Amygdala (tissue), 56 donors: ENCODE results near the gene ELMO1.

ENCODE experiments used
- DNase-seq, 56 donors: peaks; one replicate each; lab custom pipeline; 2025; lab: John Stamatoyannopoulos, UW

ELMO1 gene

DNA sequence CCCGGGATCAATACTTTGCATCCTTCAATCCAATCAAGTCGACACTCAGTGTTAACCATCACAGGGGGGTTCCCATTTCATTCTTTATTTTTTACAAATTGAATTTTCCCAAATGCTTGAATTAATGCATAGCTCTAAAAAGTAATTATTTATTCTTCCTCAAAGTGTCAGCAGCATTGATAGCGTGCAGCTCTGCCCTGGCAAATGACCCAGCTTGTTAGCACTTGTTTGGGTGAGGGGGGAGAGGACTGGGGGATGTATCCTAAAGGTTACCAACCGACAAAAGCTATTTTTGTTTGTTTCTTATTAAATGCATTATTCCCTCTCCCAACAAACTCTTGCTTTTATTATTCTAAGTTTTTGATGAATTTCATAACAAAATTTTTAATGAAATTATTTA, 27.0 kb upstream of the ELMO1 start:
- no peak for DNase-seq

GRCh38 chr7:37471619-37472018, 23.0 kb upstream of the ELMO1 start:
- no peak for DNase-seq

GRCh38 chr7:37467002-37467401, 18.3 kb upstream of the ELMO1 start:
- DNase-seq, result no peak

GRCh38 chr7:37462138-37462537, 13.5 kb upstream of the ELMO1 start:
- DNase-seq, result no peak

- DNase-seq, result no peak
Measured at GRCh38 chr7:37455081-37455480, 6.4 kb upstream of the ELMO1 start.

DNA sequence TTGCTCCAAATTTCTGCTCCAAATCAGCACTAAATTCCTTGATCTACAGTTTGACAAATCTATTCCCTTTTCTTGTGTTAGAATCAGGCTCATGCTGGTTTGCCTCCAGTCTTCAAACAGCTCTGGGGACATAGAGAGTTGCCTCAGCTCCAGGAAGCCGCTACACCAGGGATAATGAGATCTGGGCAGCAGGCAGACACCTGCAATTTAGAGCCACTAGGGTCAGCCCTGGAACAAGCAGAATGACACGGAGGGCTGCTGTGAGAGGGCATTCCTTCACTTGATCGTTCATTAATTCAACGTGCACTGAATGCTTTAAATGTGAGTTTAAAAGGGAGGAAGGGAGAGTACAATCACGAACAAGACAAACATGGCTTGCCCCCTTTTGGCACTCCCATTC, 3.7 kb upstream of the ELMO1 start:
- no peak for DNase-seq

DNA sequence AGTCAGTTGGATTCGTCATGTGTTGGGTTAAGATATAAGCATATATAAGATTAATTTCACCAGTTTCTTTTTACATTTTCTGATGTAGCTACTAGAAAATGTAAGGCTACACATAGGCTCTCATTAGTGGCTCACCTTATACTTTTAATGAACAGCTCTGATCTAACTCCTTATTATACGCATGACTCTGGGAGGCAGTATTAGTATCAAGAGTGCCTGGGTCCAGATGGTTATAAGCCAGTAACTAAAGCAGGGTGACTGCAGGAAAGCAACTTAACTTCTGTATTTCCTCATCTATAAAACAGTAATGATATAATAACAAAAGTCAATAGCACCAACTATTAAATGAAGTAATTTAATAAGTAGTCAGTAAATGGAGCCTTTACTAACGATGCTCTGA, 1.4 kb upstream of the ELMO1 start:
- no peak for DNase-seq

- DNase-seq, result no peak
Measured at GRCh38 chr7:37449621-37450020, 957 bp upstream of the ELMO1 start.

GRCh38 chr7:37448011-37448635, 541 bp downstream of the ELMO1 start:
- DNase-seq, result peak in 12 of 56 donors; percentile 21 to 67 (median 44)

GRCh38 chr7:37446371-37446770, 2.3 kb downstream of the ELMO1 start:
- no peak for DNase-seq

GRCh38 chr7:37445790-37446189, 2.9 kb downstream of the ELMO1 start:
- DNase-seq, result no peak

- no peak for DNase-seq
Measured at GRCh38 chr7:37445064-37445723, 3.5 kb downstream of the ELMO1 start.

GRCh38 chr7:37443627-37444026, 5.0 kb downstream of the ELMO1 start:
- no peak for DNase-seq

GRCh38 chr7:37442268-37442667, 6.4 kb downstream of the ELMO1 start:
- no peak for DNase-seq

- no peak for DNase-seq
Measured at GRCh38 chr7:37441816-37442215, 6.8 kb downstream of the ELMO1 start.

DNA sequence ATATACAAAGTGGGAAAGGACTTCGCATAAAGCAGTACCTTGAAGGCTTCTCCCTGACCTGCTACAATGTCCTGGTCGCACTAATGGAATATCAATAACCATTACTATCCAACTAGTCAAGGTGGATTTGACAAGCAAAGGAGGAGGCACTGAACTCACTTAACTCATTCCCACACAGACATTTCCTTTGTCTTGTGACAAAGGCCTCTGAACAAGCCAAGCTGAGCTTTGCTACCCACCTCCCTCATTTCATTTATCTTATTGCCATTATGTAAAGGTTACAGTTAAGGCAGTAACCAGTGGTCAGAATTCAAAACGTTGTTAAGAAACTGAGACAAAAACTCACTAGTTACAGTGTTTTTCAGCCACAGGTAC, 7.3 kb downstream of the ELMO1 start:
- no peak for DNase-seq

- no peak for DNase-seq
Measured at GRCh38 chr7:37440738-37441385, 7.8 kb downstream of the ELMO1 start.

- DNase-seq, result no peak
Measured at GRCh38 chr7:37439653-37440026, 9.0 kb downstream of the ELMO1 start.

DNA sequence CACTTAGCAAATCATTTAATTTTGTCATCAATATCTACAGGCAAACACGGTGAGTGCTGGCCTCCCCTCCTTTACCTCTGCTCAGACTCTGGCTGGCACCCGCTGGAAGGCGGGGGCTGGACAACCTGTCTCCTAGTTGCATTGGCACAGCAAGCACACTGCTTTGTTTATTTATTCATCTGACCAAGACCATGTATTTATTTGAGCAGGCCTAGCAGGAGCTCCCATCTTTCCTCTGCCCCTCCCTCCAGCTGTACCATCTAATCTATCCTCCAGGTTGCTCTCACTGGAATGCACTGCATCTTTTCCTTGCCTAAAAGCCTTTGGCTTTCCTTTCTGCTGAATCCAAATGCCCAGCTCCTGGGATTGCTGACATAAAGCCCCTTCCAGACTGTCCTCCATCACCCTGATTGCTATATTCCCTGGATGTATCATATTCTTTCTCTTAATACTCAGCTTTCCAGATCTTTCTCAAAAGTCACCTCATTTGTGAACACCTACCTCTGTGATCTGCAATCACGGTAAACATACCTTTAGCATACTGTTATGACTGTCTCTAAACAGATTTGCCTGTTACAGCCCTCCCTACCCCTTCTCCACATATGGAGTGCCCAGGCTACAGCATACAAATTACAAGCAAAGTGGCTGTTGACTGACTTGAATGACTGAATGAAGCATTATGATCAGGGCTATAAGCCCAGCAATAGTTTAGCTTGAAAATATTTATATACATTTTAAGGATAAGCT, 9.6 kb downstream of the ELMO1 start:
- DNase-seq, result no peak

- DNase-seq, result no peak
Measured at GRCh38 chr7:37435156-37435855, 13.4 kb downstream of the ELMO1 start.

- DNase-seq, result no peak
Measured at GRCh38 chr7:37434529-37434928, 14.1 kb downstream of the ELMO1 start.
